HL-60 (cell line): Measurements from ENCODE around the gene NLGN1.

ENCODE experiments used
- POLR2AphosphoS5 ChIP-seq: IDR thresholded peaks from 2 replicates; pipeline ENCODE4 v1.6.1; 2012; ENCODE audit warnings: low read depth
- TF ChIP-seq, protein P1 (sequence below): IDR thresholded peaks from one replicate; pipeline ENCODE4 v1.5.1; 2011; ENCODE audit warnings: low read length, control low read depth, inconsistent platforms; ENCODE audit not compliant: insufficient read depth
- TF ChIP-seq, protein P2 (sequence below): IDR thresholded peaks from 2 replicates; pipeline ENCODE4 v1.6.1; 2012; ENCODE audit warnings: low read depth; ENCODE audit not compliant: insufficient replicate concordance

DNA sequence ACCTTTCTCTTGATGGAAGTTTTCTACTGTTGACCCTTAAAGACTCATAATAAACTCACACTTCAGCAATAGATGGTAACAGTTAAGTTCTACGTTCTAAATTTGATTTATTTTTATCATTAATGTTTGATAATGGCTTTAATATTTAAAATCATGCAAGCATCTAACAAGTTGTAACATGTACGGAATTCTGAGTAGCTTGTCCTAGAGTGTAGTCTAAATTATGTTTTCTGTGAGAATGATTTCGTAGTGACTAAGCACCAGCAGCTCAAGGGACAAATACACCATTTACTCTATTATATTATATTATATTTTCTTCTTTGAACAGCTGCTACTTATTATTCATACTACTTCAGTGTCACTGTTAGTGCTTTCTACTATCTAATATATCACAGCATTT is 345.6 kb downstream of the NLGN1 start:
- TF ChIP-seq, protein P1, sequence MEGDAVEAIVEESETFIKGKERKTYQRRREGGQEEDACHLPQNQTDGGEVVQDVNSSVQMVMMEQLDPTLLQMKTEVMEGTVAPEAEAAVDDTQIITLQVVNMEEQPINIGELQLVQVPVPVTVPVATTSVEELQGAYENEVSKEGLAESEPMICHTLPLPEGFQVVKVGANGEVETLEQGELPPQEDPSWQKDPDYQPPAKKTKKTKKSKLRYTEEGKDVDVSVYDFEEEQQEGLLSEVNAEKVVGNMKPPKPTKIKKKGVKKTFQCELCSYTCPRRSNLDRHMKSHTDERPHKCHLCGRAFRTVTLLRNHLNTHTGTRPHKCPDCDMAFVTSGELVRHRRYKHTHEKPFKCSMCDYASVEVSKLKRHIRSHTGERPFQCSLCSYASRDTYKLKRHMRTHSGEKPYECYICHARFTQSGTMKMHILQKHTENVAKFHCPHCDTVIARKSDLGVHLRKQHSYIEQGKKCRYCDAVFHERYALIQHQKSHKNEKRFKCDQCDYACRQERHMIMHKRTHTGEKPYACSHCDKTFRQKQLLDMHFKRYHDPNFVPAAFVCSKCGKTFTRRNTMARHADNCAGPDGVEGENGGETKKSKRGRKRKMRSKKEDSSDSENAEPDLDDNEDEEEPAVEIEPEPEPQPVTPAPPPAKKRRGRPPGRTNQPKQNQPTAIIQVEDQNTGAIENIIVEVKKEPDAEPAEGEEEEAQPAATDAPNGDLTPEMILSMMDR, result no peak
- no peak for TF ChIP-seq POLR2AphosphoS5
- TF ChIP-seq, protein P2, sequence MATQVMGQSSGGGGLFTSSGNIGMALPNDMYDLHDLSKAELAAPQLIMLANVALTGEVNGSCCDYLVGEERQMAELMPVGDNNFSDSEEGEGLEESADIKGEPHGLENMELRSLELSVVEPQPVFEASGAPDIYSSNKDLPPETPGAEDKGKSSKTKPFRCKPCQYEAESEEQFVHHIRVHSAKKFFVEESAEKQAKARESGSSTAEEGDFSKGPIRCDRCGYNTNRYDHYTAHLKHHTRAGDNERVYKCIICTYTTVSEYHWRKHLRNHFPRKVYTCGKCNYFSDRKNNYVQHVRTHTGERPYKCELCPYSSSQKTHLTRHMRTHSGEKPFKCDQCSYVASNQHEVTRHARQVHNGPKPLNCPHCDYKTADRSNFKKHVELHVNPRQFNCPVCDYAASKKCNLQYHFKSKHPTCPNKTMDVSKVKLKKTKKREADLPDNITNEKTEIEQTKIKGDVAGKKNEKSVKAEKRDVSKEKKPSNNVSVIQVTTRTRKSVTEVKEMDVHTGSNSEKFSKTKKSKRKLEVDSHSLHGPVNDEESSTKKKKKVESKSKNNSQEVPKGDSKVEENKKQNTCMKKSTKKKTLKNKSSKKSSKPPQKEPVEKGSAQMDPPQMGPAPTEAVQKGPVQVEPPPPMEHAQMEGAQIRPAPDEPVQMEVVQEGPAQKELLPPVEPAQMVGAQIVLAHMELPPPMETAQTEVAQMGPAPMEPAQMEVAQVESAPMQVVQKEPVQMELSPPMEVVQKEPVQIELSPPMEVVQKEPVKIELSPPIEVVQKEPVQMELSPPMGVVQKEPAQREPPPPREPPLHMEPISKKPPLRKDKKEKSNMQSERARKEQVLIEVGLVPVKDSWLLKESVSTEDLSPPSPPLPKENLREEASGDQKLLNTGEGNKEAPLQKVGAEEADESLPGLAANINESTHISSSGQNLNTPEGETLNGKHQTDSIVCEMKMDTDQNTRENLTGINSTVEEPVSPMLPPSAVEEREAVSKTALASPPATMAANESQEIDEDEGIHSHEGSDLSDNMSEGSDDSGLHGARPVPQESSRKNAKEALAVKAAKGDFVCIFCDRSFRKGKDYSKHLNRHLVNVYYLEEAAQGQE, result no peak
